IMR-90 (cell line): ENCODE data around the gene MTG1. TPM values are rescaled to one million over a fixed set of nuclear protein-coding genes. Genes with fewer than 3 reads are reported as not detected.

Experiments
- ATAC-seq: fragments of 200-7000 bp; cut with Tn5 transposase; 2 replicates; pipeline ENCODE4 v1.9.1; 2020; ENCODE audit warnings: low read depth, mild to moderate bottlenecking, moderate library complexity
- BruUV-seq: library from RNA; stranded (reverse); fragments of 400-500 nt; replicated peaks from 2 replicates; lab custom pipeline; 2021; lab: Mats Ljungman, UMichigan
- CTCF ChIA-PET: fragments of 300-600 bp; formaldehyde crosslinking; extraction: SDS; loops from one replicate; lab custom pipeline; 2021; ENCODE audit warnings: antibody characterized with exemption; lab: Yijun Ruan, JAX
- POLR2A ChIA-PET: fragments of 300-600 bp; sonication (Branson Sonifier 250); formaldehyde crosslinking; loops from one replicate; lab custom pipeline; 2022; ENCODE audit warnings: antibody characterized with exemption; ENCODE audit not compliant: unreplicated experiment; lab: Charles Lee
- DNase-seq: peaks from one replicate; pipeline ENCODE4 v3.0.0; 2013
- H2AFZ ChIP-seq: replicated peaks from 2 replicates; pipeline ENCODE3; 2013; ENCODE audit warnings: low read length, mild to moderate bottlenecking; ENCODE audit not compliant: poor library complexity
- H2AK5ac ChIP-seq: 2 replicates; pipeline ENCODE4 v1.6.1; 2013; ENCODE audit warnings: low read depth, low read length, inconsistent platforms
- H2AK9ac ChIP-seq: replicated peaks from 2 replicates; pipeline ENCODE3; 2013; ENCODE audit warnings: mild to moderate bottlenecking, low read depth, low read length, moderate library complexity; ENCODE audit not compliant: poor library complexity
- H2BK120ac ChIP-seq: 2 replicates; pipeline ENCODE4 v1.6.1; 2013; ENCODE audit warnings: low read depth, low read length, inconsistent platforms
- H2BK15ac ChIP-seq: 3 replicates; pipeline ENCODE4 v1.6.1; 2013; ENCODE audit warnings: low read depth, low read length, inconsistent platforms
- H2BK20ac ChIP-seq: 2 replicates; pipeline ENCODE4 v1.6.1; 2013; ENCODE audit warnings: low read depth, mild to moderate bottlenecking, inconsistent platforms, low read length, moderate library complexity
- H2BK5ac ChIP-seq: 2 replicates; pipeline ENCODE4 v1.6.1; 2013; ENCODE audit warnings: mild to moderate bottlenecking, low read depth, low read length, inconsistent platforms; ENCODE audit not compliant: poor library complexity, severe bottlenecking
- H3K14ac ChIP-seq: replicated peaks from 2 replicates; pipeline ENCODE4 v1.6.1; 2013; ENCODE audit warnings: low read depth, low read length, inconsistent platforms
- H3K18ac ChIP-seq: 2 replicates; pipeline ENCODE4 v1.6.1; 2013; ENCODE audit warnings: low read depth, low read length, control low read depth
- H3K23ac ChIP-seq: 2 replicates; pipeline ENCODE4 v1.6.1; 2013; ENCODE audit warnings: low read depth, low read length, inconsistent platforms
- H3K27ac ChIP-seq: 2 replicates; pipeline ENCODE4 v1.5.1; 2013; ENCODE audit warnings: mild to moderate bottlenecking, control low read depth, low read length; ENCODE audit not compliant: insufficient read depth
- H3K27me3 ChIP-seq: 2 replicates; pipeline ENCODE4 v1.6.1; 2013; ENCODE audit warnings: low read length; ENCODE audit not compliant: control insufficient read depth, insufficient read depth
- H3K36me3 ChIP-seq: 2 replicates; pipeline ENCODE4 v1.6.1; 2013; ENCODE audit warnings: low read length, mixed read lengths; ENCODE audit not compliant: control insufficient read depth, insufficient read depth
- H3K4ac ChIP-seq: 2 replicates; pipeline ENCODE4 v1.6.1; 2013; ENCODE audit warnings: low read depth, low read length, inconsistent platforms
- H3K4me1 ChIP-seq: 2 replicates; pipeline ENCODE4 v1.6.1; 2013; ENCODE audit warnings: low read length, mixed read lengths; ENCODE audit not compliant: control insufficient read depth, insufficient read depth
- H3K4me2 ChIP-seq: 2 replicates; pipeline ENCODE4 v1.6.1; 2013; ENCODE audit warnings: low read depth, mild to moderate bottlenecking, control low read depth, low read length, moderate library complexity
- H3K4me3 ChIP-seq: 2 replicates; pipeline ENCODE4 v1.5.1; 2013; ENCODE audit warnings: low read depth, mild to moderate bottlenecking, control low read depth, low read length, moderate library complexity; ENCODE audit not compliant: insufficient read depth
- H3K56ac ChIP-seq: 2 replicates; pipeline ENCODE4 v1.6.1; 2013; ENCODE audit warnings: low read length, inconsistent platforms; ENCODE audit not compliant: insufficient read depth; ENCODE audit errors: extremely low read depth
- H3K79me1 ChIP-seq, 2 experiments: 2 replicates each; pipeline ENCODE4 v1.6.1; 2013; ENCODE audit warnings: low read length in 2 of 2, inconsistent platforms in 1 of 2, low read depth in 1 of 2
- H3K9ac ChIP-seq: 2 replicates; pipeline ENCODE4 v1.6.1; 2013; ENCODE audit warnings: low read depth, low read length, control low read depth
- H3K9me1 ChIP-seq: 2 replicates; pipeline ENCODE4 v1.6.1; 2013; ENCODE audit warnings: low read length, inconsistent platforms; ENCODE audit not compliant: insufficient read depth
- H3K9me3 ChIP-seq: 2 replicates; pipeline ENCODE4 v1.6.1; 2013; ENCODE audit warnings: low read length; ENCODE audit not compliant: control insufficient read depth, insufficient read depth
- H4K20me1 ChIP-seq: 2 replicates; pipeline ENCODE4 v1.6.1; 2013; ENCODE audit warnings: low read length, inconsistent platforms; ENCODE audit not compliant: insufficient read depth
- H4K5ac ChIP-seq: 2 replicates; pipeline ENCODE4 v1.6.1; 2013; ENCODE audit warnings: mild to moderate bottlenecking, low read depth, low read length, control low read depth
- H4K8ac ChIP-seq, 2 experiments: 2 replicates each; pipeline ENCODE4 v1.6.1; 2013; ENCODE audit warnings: low read depth in 2 of 2, low read length in 2 of 2, control low read depth in 1 of 2, inconsistent platforms in 1 of 2
- H4K91ac ChIP-seq: 2 replicates; pipeline ENCODE4 v1.6.1; 2013; ENCODE audit warnings: low read depth, low read length, inconsistent platforms; ENCODE audit not compliant: insufficient read depth
- BHLHE40 ChIP-seq: fragments of 150-350 bp; IDR thresholded peaks from 2 replicates; pipeline ENCODE4 v1.6.1; 2016; ENCODE audit warnings: mild to moderate bottlenecking, low read depth, low read length
- CEBPB ChIP-seq: IDR thresholded peaks from 2 replicates; pipeline ENCODE4 v1.6.1; 2012; ENCODE audit warnings: low read depth, low read length, improper control_type of control experiment
- CHD1 ChIP-seq: IDR thresholded peaks from 2 replicates; pipeline ENCODE4 v1.6.1; 2012; ENCODE audit warnings: low read depth, low read length, improper control_type of control experiment
- ELK1 ChIP-seq: fragments of 150-350 bp; IDR thresholded peaks from 2 replicates; pipeline ENCODE4 v1.6.1; 2016; ENCODE audit warnings: low read depth, mild to moderate bottlenecking, low read length, moderate library complexity, borderline replicate concordance
- FOS ChIP-seq: fragments of 150-350 bp; IDR thresholded peaks from 2 replicates; pipeline ENCODE4 v1.6.1; 2016; ENCODE audit warnings: low read depth, low read length
- MAFK ChIP-seq: IDR thresholded peaks from 2 replicates; pipeline ENCODE4 v1.6.1; 2012; ENCODE audit warnings: low read depth, low read length, improper control_type of control experiment
- MAZ ChIP-seq: IDR thresholded peaks from 2 replicates; pipeline ENCODE4 v1.6.1; 2012; ENCODE audit warnings: low read depth, mild to moderate bottlenecking, low read length, improper control_type of control experiment, moderate library complexity, borderline replicate concordance
- MXI1 ChIP-seq: IDR thresholded peaks from 2 replicates; pipeline ENCODE4 v1.6.1; 2012; ENCODE audit warnings: low read depth, mild to moderate bottlenecking, low read length, moderate library complexity, borderline replicate concordance
- NFE2L2 ChIP-seq: fragments of 150-350 bp; IDR thresholded peaks from 2 replicates; pipeline ENCODE4 v1.6.1; 2016; ENCODE audit warnings: low read depth, mild to moderate bottlenecking, low read length
- POLR2A ChIP-seq: IDR thresholded peaks from 2 replicates; pipeline ENCODE4 v1.6.1; 2012; ENCODE audit warnings: mild to moderate bottlenecking, low read depth, low read length
- RAD21 ChIP-seq: IDR thresholded peaks from 2 replicates; pipeline ENCODE4 v1.6.1; 2012; ENCODE audit warnings: low read length, improper control_type of control experiment
- RCOR1 ChIP-seq: IDR thresholded peaks from 2 replicates; pipeline ENCODE4 v1.6.1; 2012; ENCODE audit warnings: mild to moderate bottlenecking, low read length, improper control_type of control experiment; ENCODE audit not compliant: insufficient replicate concordance
- RFX5 ChIP-seq: IDR thresholded peaks from 2 replicates; pipeline ENCODE4 v1.8.0; 2012; ENCODE audit warnings: low read depth, mild to moderate bottlenecking, low read length, moderate library complexity
- SMC3 ChIP-seq: fragments of 150-350 bp; IDR thresholded peaks from 2 replicates; pipeline ENCODE4 v1.6.1; 2016; ENCODE audit warnings: low read depth, mild to moderate bottlenecking, antibody characterized with exemption, low read length, moderate library complexity
- USF2 ChIP-seq: fragments of 150-350 bp; IDR thresholded peaks from 2 replicates; pipeline ENCODE4 v1.6.1; 2017; ENCODE audit warnings: mild to moderate bottlenecking, antibody characterized with exemption, low read length, low read depth
- WGBS, 2 experiments: methylation state at CpG; one replicate each; pipeline versions ENCODE4 v1.1.5 to v1.1.7; 2013; ENCODE audit warnings: missing lambda C conversion rate in 2 of 2; ENCODE audit not compliant: insufficient read length in 1 of 2; ENCODE audit errors: extremely low coverage in 2 of 2; 5-methylcytosine and 5-hydroxymethylcytosine counted together
- dilution Hi-C: fragments of 300-500 bp; cut with HindIII; formaldehyde crosslinking; loops from one replicate; pipeline ENCODE4 v1.14.3; 2018; ENCODE audit warnings: low sequenced_read_pairs; ENCODE audit not compliant: unreplicated experiment
- in situ Hi-C: fragments of 300-500 bp; cut with MboI; formaldehyde crosslinking; loops from 3 replicates; pipeline ENCODE4 v1.14.3; 2019; ENCODE audit warnings: low sequenced_read_pairs, inconsistent platforms, mixed read lengths
- intact Hi-C: fragments of 100-400 bp; cut with micrococcal nuclease; formaldehyde crosslinking; loops from 2 replicates; pipeline ENCODE4 v1.10.0; 2022
- polyA plus RNA-seq, 3 experiments: library from polyadenylated mRNA; depleted of rRNA; stranded (reverse); fragments of >200 nt; gene quantifications; 2 replicates each; pipeline ENCODE4 v1.2.3, GENCODE V29; 2012; ENCODE audit warnings: low replicate concordance in 1 of 3
- total RNA-seq: library from RNA; depleted of rRNA; stranded (reverse); fragments of >200 nt; gene quantifications from 2 replicates; pipeline ENCODE4 v1.2.3, GENCODE V29; 2012

The MTG1 gene
- total and polyA plus RNA-seq, 2 of the 4 experiments (the other 2 are of a cell fraction): 38.5 to 64.8 TPM

- ChIA-PET POLR2A (no interaction called here), CTCF (no interaction called here)
- Histone ChIP-seq H3K4me1 (peaks cover 2% of the 10 kb centered on the region; the same call in 1 of the 2 replicates), H3K14ac (no peak overlapping the region), H3K4ac (no peak overlapping the region), H3K4me3 (no peak overlapping the region), H4K5ac (no peak overlapping the region), H2BK15ac (no peak overlapping the region), H3K79me1 (peaks cover 28 to 56% of the 10 kb centered on the region in 2 experiments), H3K18ac (no peak overlapping the region), H2BK5ac (no peak overlapping the region), H3K23ac (no peak overlapping the region), H3K27ac (no peak overlapping the region), H2AFZ (no peak overlapping the region), H3K27me3 (no peaks in the 10 kb centered on the region), H3K9me1 (peaks cover 9% of the 10 kb centered on the region; the same call in 1 of the 2 replicates), H2BK20ac (no peak overlapping the region), H3K4me2 (no peak overlapping the region), H4K91ac (no peak overlapping the region), H2AK5ac (no peak overlapping the region), H4K20me1 (peaks cover 5% of the 10 kb centered on the region; the same call in 1 of the 2 replicates), H3K9ac (no peak overlapping the region), H3K9me3 (no peaks in the 10 kb centered on the region), H3K56ac (no peak overlapping the region), H2AK9ac (no peak overlapping the region), H3K36me3 (peaks cover 55% of the 10 kb centered on the region), H4K8ac (no peak overlapping the region), H2BK120ac (no peak overlapping the region)
- intact Hi-C loops (no loop called here), in situ Hi-C loops (no loop called here), dilution Hi-C loops (no loop called here)
- WGBS, 2 experiments: 100% methylated on average over 3 of the region's 10 CpGs; no CpG with 5 or more reads in 1 of the 2 experiments
- ATAC-seq (no peak), DNase-seq (no peak)
- TF ChIP-seq USF2 (no peak), BHLHE40 (no peak), RCOR1 (no peak), SMC3 (no peak), MAFK (no peak), CHD1 (no peak), MXI1 (no peak), MAZ (no peak), ELK1 (no peak), RFX5 (no peak), POLR2A (no peak), FOS (no peak), CEBPB (no peak), NFE2L2 (no peak), RAD21 (no peak)
- BruUV-seq: no TSS peak
Observed at GRCh38 chr10:133400624-133401424, 6.9 kb downstream of the MTG1 start.
